HL-60/S4 (cell line): Measurements from ENCODE around the gene MND1.
"Not testable (repeated sequence)": the region's sequence is repeated elsewhere in the genome, so short reads cannot be mapped to it uniquely, and the experiment has no call there.

Experiments
- in situ Hi-C: fragments of 300-500 bp; cut with MboI; formaldehyde crosslinking; loops from 2 replicates; pipeline ENCODE4 v1.14.3; 2022; ENCODE audit warnings: low sequenced_read_pairs

MND1 gene

GRCh38 chr4:153432965-153433753, 88.7 kb downstream of the MND1 start:
- in situ Hi-C loops: loop anchor here (10.0 kb wide), 1 partner anchor 142 kb away; no protein-coding TSS in a partner anchor

GRCh38 chr4:153433754-153434105, 89.2 kb downstream of the MND1 start:
- in situ Hi-C loops: loop anchor here (10.0 kb wide), 1 partner anchor 141 kb away; no protein-coding TSS in a partner anchor

GRCh38 chr4:153434190-153434589, 89.7 kb downstream of the MND1 start:
- in situ Hi-C loops: loop anchor here (10.0 kb wide), 1 partner anchor 141 kb away; no protein-coding TSS in a partner anchor

- in situ Hi-C loops: loop anchor here (10.0 kb wide), 1 partner anchor 136 kb away; no protein-coding TSS in a partner anchor
Measured at GRCh38 chr4:153438916-153439756, 94.6 kb downstream of the MND1 start.

GRCh38 chr4:153439831-153440230, 95.3 kb downstream of the MND1 start:
- in situ Hi-C loops: loop anchor here (10.0 kb wide), 1 partner anchor 135 kb away; no protein-coding TSS in a partner anchor

GRCh38 chr4:153440475-153440874, 96.0 kb downstream of the MND1 start:
- in situ Hi-C loops: no loop called here

- in situ Hi-C loops: no loop called here
Measured at GRCh38 chr4:153447175-153447905, 102.9 kb downstream of the MND1 start.

- in situ Hi-C loops: no loop called here
Measured at GRCh38 chr4:153448003-153448731, 103.7 kb downstream of the MND1 start.

- in situ Hi-C loops: no loop called here
Measured at GRCh38 chr4:153449338-153449737, 104.8 kb downstream of the MND1 start.

- in situ Hi-C loops: no loop called here
Measured at GRCh38 chr4:153450544-153450917, 106.0 kb downstream of the MND1 start.

GRCh38 chr4:153451145-153451544, 106.7 kb downstream of the MND1 start:
- in situ Hi-C loops: not testable (repeated sequence)

- in situ Hi-C loops: no loop called here
Measured at GRCh38 chr4:153451911-153452657, 107.6 kb downstream of the MND1 start.

GRCh38 chr4:153452658-153453378, 108.3 kb downstream of the MND1 start:
- in situ Hi-C loops: no loop called here

GRCh38 chr4:153453402-153453801, 108.9 kb downstream of the MND1 start:
- in situ Hi-C loops: no loop called here

- in situ Hi-C loops: no loop called here
Measured at GRCh38 chr4:153458969-153459368, 114.5 kb downstream of the MND1 start.

- in situ Hi-C loops: not testable (repeated sequence)
Measured at GRCh38 chr4:153461549-153461948, 117.1 kb downstream of the MND1 start.

- in situ Hi-C loops: no loop called here
Measured at GRCh38 chr4:153464068-153464467, 119.6 kb downstream of the MND1 start.
